Measurements from ENCODE around the gene CXCL12. TPM values are rescaled to one million over a fixed set of nuclear protein-coding genes. Genes with fewer than 3 reads are reported as not detected.

Gene CXCL12
- total and polyA plus RNA-seq, 2 donors (not counting 3 experiments of a cell fraction or from before 2014, with no cell fraction given), result 0.35 to 1.4 TPM

DNA sequence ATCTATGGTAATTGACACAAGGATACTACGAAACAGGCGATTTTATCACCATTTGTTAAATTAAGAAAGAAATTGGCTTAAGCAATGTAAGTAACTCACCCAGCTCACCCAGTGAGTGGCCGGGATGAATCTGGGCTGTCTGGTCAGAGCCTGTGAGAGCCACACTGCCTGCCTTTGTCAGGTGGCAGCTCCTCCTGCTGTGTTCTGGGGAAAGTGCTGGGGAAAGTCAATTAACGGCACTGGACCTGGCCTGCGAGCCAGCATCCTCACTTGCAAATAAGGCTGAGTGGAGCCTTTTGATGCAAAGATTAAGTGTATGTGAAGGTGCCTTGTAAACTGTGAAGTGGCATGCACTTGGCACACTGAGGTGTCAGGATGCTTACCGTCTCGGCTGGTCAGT lies 13.4 kb upstream of the CXCL12 start:
- no peaks in the 10 kb centered on the region for H3K36me3 ChIP-seq (ENCODE audit: control insufficient read depth in 2 of 2, extremely low read depth in 1 of 2, insufficient read depth in 2 of 2, low read length in 2 of 2)
- no peak overlapping the region for H3K9ac ChIP-seq (replicated peaks; ENCODE audit: extremely low read depth, insufficient read depth, low read length)
- intact Hi-C loops (cut with micrococcal nuclease) (loop anchor here (10.0 kb wide), 1 partner anchor 327 kb away; no protein-coding TSS in a partner anchor), dilution Hi-C loops (cut with MboI; ENCODE audit: extremely low pct_ligation_motif_present, low sequenced_read_pairs) (no loop called here)
- no peak overlapping the region for H3K4me3 ChIP-seq (replicated peaks in 1 of 3; ENCODE audit: insufficient read depth in 1 of 3, low read depth in 1 of 3, low read length in 3 of 3)
- POLR2A ChIA-PET, result no interaction called here
- no peaks in the 10 kb centered on the region for H3K79me2 ChIP-seq (ENCODE audit: control insufficient read depth, insufficient read depth, low read length)
- H3K27me3 ChIP-seq (ENCODE audit: control insufficient read depth in 2 of 2, insufficient read depth in 2 of 2, low read length in 2 of 2), result no peaks in the 10 kb centered on the region
- no peak for DNase-seq (ENCODE audit: low read depth, low spot score)
- H3K27ac ChIP-seq (ENCODE audit: insufficient read depth, low read depth, low read length), result no peak overlapping the region
- no TSS peak for BruUV-seq (replicated peaks)
- CTCF ChIA-PET, result interaction anchor here (1.1 to 1.3 kb wide), 2 partner anchors 12 kb away, joined by 3 read pairs; no protein-coding TSS in a partner anchor
- H3K9me3 ChIP-seq (replicated peaks; ENCODE audit: control insufficient read depth, insufficient read depth, low read length), result no peaks in the 10 kb centered on the region
- H3K4me2 ChIP-seq (ENCODE audit: insufficient read depth, low read length), result no peak overlapping the region
- FAIRE-seq, result no peak
- H3K9me1 ChIP-seq (replicated peaks; ENCODE audit: control insufficient read depth, extremely low read depth, insufficient read depth, low read length), result no peaks in the 10 kb centered on the region
- no peak for TF ChIP-seq POLR2AphosphoS5 (IDR thresholded peaks at IDR 0.05; ENCODE audit: insufficient read depth, low read depth, low read length)
- TF ChIP-seq GATA2 (IDR thresholded peaks at IDR 0.05; ENCODE audit: insufficient read depth, insufficient read length, low read depth, low read length), result no peak
- no peak for TF ChIP-seq JUN (IDR thresholded peaks at IDR 0.05; ENCODE audit: borderline replicate concordance, insufficient read depth, insufficient read length, low read depth)
- no peak for TF ChIP-seq POLR2A (IDR thresholded peaks at IDR 0.05; ENCODE audit: low read depth, low read length)
- TF ChIP-seq, protein P1, sequence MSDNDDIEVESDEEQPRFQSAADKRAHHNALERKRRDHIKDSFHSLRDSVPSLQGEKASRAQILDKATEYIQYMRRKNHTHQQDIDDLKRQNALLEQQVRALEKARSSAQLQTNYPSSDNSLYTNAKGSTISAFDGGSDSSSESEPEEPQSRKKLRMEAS (IDR thresholded peaks at IDR 0.05; ENCODE audit: insufficient read depth, insufficient read length), result no peak
- TF ChIP-seq, protein P2, sequence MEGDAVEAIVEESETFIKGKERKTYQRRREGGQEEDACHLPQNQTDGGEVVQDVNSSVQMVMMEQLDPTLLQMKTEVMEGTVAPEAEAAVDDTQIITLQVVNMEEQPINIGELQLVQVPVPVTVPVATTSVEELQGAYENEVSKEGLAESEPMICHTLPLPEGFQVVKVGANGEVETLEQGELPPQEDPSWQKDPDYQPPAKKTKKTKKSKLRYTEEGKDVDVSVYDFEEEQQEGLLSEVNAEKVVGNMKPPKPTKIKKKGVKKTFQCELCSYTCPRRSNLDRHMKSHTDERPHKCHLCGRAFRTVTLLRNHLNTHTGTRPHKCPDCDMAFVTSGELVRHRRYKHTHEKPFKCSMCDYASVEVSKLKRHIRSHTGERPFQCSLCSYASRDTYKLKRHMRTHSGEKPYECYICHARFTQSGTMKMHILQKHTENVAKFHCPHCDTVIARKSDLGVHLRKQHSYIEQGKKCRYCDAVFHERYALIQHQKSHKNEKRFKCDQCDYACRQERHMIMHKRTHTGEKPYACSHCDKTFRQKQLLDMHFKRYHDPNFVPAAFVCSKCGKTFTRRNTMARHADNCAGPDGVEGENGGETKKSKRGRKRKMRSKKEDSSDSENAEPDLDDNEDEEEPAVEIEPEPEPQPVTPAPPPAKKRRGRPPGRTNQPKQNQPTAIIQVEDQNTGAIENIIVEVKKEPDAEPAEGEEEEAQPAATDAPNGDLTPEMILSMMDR (IDR thresholded peaks at IDR 0.05; ENCODE audit: extremely low read depth in 1 of 2, insufficient read depth in 1 of 2, low read depth in 1 of 2, low read length in 2 of 2), result no peak
- no peak for TF ChIP-seq FOS (IDR thresholded peaks at IDR 0.05; ENCODE audit: borderline replicate concordance, insufficient read depth, low read length)
- no peak for TF ChIP-seq EZH2 (IDR thresholded peaks at IDR 0.05; ENCODE audit: borderline replicate concordance, low read depth, low read length, severe bottlenecking)
- no peak for TF ChIP-seq MYC (IDR thresholded peaks at IDR 0.05; ENCODE audit: low read depth, low read length)
- peaks cover 2% of the 10 kb centered on the region for H4K20me1 ChIP-seq (replicated peaks; ENCODE audit: control insufficient read depth, extremely low read depth, insufficient read depth, low read length)
- H3K4me1 ChIP-seq (ENCODE audit: control insufficient read depth, extremely low read depth, insufficient read depth, low read length), result no peaks in the 10 kb centered on the region
- H2AFZ ChIP-seq (ENCODE audit: low read depth, low read length), result no peak overlapping the region

Measured in endothelial cell of umbilical vein (primary cell).